ENCODE results near the gene CDK7. TPM values are rescaled to one million over a fixed set of nuclear protein-coding genes. Genes with fewer than 3 reads are reported as not detected.
A peak's percentile ranks its signal among the peaks of the same experiment; 100 is the strongest.

Gene CDK7
- total and polyA plus RNA-seq, 9 of the 15 experiments (the other 6 are each of a cell fraction or from before 2014, with no cell fraction given) = 41.7 to 143 (median 65.3) TPM

DNA sequence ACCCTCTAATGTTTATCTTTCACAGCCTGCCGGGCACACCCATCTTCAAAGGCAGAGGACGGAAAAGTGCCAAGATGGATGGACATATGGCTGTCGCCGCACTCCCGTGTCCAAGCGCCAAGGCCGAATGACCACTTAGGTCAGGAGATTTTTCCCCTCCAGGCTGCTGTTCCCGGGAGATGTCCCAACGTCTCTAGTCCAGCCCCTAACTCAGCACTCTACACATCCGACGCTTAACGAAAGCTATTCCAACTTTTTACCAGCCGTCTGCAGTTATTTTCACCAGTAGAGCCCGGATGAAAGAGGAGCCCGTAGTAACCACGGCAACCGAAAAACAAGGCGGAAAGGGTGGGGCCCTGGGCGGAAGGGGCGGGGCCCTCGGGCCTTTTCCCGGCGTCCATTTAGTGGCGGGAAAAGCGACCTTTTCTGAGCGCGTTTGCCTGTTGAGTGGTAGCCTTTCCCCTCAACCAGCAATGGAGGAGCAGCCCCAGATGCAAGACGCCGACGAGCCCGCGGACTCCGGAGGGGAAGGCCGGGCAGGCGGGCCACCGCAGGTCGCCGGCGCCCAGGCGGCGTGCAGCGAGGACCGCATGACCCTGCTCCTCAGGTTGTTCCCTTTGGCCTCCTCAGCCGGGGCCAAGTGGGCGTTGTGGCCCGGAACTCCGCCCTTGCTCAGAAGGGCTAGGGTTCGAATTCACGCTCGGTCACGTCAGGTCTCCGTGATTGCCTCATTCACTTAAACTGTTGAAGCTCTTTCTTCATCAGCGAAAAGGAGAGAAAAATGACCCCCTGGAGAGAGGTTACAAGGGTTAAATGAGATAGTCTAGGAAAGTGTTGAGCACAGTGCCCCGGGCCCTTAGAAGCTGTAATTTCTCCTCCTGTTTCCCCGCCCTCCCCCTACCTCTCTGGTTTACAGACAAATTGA, 45.3 kb upstream of the CDK7 start, which contains the start of gene CENPH (continued):
- TF ChIP-seq FOXJ3 (CRISPR knock-in tag; IDR thresholded peaks at IDR 0.05) (peak; percentile 95), PRPF4 (IDR thresholded peaks at IDR 0.05; ENCODE audit: insufficient read depth, low read depth, low read length, poor library complexity, severe bottlenecking) (peak; percentile 63), ETV1 (tag; conservative IDR thresholded peaks at IDR 0.05; ENCODE audit: low read depth) (peak; percentile 43), CREB1 (IDR thresholded peaks at IDR 0.05) (peak; percentile 48), CREB1 (CRISPR knock-in tag; IDR thresholded peaks at IDR 0.05) (no peak; the same call in 1 of the 2 replicates), NFIC (IDR thresholded peaks at IDR 0.05) (peak; percentile 28), POLR2AphosphoS5 (IDR thresholded peaks at IDR 0.05; ENCODE audit: control insufficient read depth, insufficient read depth, low read depth, low read length) (peak; percentile 48; the same call in 1 of the 2 replicates), POLR2A (conservative IDR thresholded peaks at IDR 0.05) (peak; percentile 95), MBD2 (IDR thresholded peaks at IDR 0.05; ENCODE audit: borderline replicate concordance, low read depth) (peak; percentile 67; the same call in 1 of the 2 replicates)
- TF ChIP-seq, protein P1, sequence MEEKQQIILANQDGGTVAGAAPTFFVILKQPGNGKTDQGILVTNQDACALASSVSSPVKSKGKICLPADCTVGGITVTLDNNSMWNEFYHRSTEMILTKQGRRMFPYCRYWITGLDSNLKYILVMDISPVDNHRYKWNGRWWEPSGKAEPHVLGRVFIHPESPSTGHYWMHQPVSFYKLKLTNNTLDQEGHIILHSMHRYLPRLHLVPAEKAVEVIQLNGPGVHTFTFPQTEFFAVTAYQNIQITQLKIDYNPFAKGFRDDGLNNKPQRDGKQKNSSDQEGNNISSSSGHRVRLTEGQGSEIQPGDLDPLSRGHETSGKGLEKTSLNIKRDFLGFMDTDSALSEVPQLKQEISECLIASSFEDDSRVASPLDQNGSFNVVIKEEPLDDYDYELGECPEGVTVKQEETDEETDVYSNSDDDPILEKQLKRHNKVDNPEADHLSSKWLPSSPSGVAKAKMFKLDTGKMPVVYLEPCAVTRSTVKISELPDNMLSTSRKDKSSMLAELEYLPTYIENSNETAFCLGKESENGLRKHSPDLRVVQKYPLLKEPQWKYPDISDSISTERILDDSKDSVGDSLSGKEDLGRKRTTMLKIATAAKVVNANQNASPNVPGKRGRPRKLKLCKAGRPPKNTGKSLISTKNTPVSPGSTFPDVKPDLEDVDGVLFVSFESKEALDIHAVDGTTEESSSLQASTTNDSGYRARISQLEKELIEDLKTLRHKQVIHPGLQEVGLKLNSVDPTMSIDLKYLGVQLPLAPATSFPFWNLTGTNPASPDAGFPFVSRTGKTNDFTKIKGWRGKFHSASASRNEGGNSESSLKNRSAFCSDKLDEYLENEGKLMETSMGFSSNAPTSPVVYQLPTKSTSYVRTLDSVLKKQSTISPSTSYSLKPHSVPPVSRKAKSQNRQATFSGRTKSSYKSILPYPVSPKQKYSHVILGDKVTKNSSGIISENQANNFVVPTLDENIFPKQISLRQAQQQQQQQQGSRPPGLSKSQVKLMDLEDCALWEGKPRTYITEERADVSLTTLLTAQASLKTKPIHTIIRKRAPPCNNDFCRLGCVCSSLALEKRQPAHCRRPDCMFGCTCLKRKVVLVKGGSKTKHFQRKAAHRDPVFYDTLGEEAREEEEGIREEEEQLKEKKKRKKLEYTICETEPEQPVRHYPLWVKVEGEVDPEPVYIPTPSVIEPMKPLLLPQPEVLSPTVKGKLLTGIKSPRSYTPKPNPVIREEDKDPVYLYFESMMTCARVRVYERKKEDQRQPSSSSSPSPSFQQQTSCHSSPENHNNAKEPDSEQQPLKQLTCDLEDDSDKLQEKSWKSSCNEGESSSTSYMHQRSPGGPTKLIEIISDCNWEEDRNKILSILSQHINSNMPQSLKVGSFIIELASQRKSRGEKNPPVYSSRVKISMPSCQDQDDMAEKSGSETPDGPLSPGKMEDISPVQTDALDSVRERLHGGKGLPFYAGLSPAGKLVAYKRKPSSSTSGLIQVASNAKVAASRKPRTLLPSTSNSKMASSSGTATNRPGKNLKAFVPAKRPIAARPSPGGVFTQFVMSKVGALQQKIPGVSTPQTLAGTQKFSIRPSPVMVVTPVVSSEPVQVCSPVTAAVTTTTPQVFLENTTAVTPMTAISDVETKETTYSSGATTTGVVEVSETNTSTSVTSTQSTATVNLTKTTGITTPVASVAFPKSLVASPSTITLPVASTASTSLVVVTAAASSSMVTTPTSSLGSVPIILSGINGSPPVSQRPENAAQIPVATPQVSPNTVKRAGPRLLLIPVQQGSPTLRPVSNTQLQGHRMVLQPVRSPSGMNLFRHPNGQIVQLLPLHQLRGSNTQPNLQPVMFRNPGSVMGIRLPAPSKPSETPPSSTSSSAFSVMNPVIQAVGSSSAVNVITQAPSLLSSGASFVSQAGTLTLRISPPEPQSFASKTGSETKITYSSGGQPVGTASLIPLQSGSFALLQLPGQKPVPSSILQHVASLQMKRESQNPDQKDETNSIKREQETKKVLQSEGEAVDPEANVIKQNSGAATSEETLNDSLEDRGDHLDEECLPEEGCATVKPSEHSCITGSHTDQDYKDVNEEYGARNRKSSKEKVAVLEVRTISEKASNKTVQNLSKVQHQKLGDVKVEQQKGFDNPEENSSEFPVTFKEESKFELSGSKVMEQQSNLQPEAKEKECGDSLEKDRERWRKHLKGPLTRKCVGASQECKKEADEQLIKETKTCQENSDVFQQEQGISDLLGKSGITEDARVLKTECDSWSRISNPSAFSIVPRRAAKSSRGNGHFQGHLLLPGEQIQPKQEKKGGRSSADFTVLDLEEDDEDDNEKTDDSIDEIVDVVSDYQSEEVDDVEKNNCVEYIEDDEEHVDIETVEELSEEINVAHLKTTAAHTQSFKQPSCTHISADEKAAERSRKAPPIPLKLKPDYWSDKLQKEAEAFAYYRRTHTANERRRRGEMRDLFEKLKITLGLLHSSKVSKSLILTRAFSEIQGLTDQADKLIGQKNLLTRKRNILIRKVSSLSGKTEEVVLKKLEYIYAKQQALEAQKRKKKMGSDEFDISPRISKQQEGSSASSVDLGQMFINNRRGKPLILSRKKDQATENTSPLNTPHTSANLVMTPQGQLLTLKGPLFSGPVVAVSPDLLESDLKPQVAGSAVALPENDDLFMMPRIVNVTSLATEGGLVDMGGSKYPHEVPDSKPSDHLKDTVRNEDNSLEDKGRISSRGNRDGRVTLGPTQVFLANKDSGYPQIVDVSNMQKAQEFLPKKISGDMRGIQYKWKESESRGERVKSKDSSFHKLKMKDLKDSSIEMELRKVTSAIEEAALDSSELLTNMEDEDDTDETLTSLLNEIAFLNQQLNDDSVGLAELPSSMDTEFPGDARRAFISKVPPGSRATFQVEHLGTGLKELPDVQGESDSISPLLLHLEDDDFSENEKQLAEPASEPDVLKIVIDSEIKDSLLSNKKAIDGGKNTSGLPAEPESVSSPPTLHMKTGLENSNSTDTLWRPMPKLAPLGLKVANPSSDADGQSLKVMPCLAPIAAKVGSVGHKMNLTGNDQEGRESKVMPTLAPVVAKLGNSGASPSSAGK (IDR thresholded peaks at IDR 0.05) = peak; percentile 92
- TF ChIP-seq, protein P2, sequence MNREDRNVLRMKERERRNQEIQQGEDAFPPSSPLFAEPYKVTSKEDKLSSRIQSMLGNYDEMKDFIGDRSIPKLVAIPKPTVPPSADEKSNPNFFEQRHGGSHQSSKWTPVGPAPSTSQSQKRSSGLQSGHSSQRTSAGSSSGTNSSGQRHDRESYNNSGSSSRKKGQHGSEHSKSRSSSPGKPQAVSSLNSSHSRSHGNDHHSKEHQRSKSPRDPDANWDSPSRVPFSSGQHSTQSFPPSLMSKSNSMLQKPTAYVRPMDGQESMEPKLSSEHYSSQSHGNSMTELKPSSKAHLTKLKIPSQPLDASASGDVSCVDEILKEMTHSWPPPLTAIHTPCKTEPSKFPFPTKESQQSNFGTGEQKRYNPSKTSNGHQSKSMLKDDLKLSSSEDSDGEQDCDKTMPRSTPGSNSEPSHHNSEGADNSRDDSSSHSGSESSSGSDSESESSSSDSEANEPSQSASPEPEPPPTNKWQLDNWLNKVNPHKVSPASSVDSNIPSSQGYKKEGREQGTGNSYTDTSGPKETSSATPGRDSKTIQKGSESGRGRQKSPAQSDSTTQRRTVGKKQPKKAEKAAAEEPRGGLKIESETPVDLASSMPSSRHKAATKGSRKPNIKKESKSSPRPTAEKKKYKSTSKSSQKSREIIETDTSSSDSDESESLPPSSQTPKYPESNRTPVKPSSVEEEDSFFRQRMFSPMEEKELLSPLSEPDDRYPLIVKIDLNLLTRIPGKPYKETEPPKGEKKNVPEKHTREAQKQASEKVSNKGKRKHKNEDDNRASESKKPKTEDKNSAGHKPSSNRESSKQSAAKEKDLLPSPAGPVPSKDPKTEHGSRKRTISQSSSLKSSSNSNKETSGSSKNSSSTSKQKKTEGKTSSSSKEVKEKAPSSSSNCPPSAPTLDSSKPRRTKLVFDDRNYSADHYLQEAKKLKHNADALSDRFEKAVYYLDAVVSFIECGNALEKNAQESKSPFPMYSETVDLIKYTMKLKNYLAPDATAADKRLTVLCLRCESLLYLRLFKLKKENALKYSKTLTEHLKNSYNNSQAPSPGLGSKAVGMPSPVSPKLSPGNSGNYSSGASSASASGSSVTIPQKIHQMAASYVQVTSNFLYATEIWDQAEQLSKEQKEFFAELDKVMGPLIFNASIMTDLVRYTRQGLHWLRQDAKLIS (CRISPR knock-in tag; IDR thresholded peaks at IDR 0.05) = peak; percentile 69

Measured in K562 (cell line).